Cardiac muscle cell (in vitro differentiated cells and primary cell): Measurements from ENCODE around the gene SLC46A2. TPM values are rescaled to one million over a fixed set of nuclear protein-coding genes. Genes with fewer than 3 reads are reported as not detected.
A peak's percentile ranks its signal among the peaks of the same experiment; 100 is the strongest.

Experiments
- DNase-seq, 2 donors: peaks; one replicate each; pipeline versions ENCODE4 v3.0.0 to v3.0.0-alpha.2; 2010 to 2017; ENCODE audit warnings: low read depth in 1 of 2, low spot score in 1 of 2
- H3K27ac ChIP-seq: fragments of 200-600 bp; sonication (generic); 2 replicates; pipeline ENCODE4 v1.5.1; 2016
- H3K27me3 ChIP-seq: fragments of 200-600 bp; sonication (generic); 2 replicates; pipeline ENCODE4 v1.6.0; 2016; ENCODE audit warnings: control low read depth
- H3K36me3 ChIP-seq: fragments of 200-600 bp; sonication (generic); 2 replicates; pipeline ENCODE4 v1.5.1; 2016; ENCODE audit warnings: control low read depth
- H3K4me1 ChIP-seq: fragments of 200-600 bp; sonication (generic); 2 replicates; pipeline ENCODE4 v1.8.1; 2017; ENCODE audit warnings: low read depth, mild to moderate bottlenecking, mixed run types
- H3K4me3 ChIP-seq: fragments of 200-600 bp; sonication (generic); 2 replicates; pipeline ENCODE4 v1.5.1; 2016; ENCODE audit warnings: mild to moderate bottlenecking
- H3K9me3 ChIP-seq: fragments of 200-600 bp; sonication (generic); 2 replicates; pipeline ENCODE4 v1.5.1; 2017; ENCODE audit warnings: low read depth, mild to moderate bottlenecking, control low read depth
- CTCF ChIP-seq: IDR thresholded peaks from 2 replicates; pipeline ENCODE4 v1.5.1; 2012; ENCODE audit warnings: low read depth, mild to moderate bottlenecking, low read length
- polyA plus RNA-seq: library from polyadenylated mRNA; unstranded; fragments of >200 nt; fragmentation: Nextera tagmentation; extraction: Ambion mirVana; gene quantifications from 2 replicates; pipeline ENCODE4 v1.2.1, GENCODE V29; 2016
- total RNA-seq: library from RNA; depleted of rRNA; stranded (reverse); fragments of >200 nt; gene quantifications from 2 replicates; pipeline ENCODE4 v1.2.3, GENCODE V29; 2016

SLC46A2 gene
- total and polyA plus RNA-seq, 2 experiments from 2014 or later: not detected

- Histone ChIP-seq H3K27me3 (no peaks in the 10 kb centered on the region), H3K4me1 (no peaks in the 10 kb centered on the region), H3K27ac (no peak overlapping the region), H3K36me3 (no peaks in the 10 kb centered on the region), H3K9me3 (no peaks in the 10 kb centered on the region), H3K4me3 (no peak overlapping the region)
- DNase-seq: no peak
- no peak for TF ChIP-seq CTCF
These were observed 36.6 kb downstream of the SLC46A2 start for GRCh38 chr9:112853882-112854585.

DNA sequence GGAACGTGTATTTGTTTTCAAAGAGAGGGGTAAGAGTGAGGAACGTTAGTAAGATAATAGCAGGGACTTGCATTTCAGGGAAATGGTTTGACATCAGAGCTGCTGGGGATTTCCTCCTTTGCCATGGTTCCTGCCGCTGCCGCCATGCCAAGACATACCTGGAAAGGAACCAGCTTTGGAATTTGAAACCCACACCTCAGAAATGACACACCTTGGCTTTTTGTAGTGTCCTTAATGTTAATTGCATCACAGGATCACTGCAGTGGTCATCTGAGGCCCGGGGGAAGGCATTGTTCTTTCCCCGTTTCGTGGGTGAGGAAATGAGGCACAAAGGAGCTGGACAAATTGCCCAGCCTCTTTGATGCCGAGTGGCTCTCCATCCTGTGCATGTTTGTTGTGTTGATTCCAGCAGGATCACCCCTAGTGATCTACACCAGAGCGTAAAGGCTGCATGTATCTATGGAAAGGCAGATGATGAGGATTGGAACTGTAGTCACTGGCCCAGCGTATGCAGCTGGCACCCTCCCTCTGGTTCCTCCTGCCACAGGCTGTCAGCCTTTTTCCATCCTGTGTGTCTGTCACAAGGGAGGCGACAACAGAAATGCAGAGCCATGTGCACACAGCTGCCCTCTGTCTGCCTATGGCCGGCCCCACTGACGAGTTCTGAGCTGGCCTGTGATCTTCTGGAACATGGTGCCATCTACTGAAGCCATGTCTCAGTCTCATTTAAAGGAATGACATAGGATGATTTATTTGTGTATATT lies 37.8 kb downstream of the SLC46A2 start:
- no peaks in the 10 kb centered on the region for H3K36me3 ChIP-seq
- no peaks in the 10 kb centered on the region for H3K4me1 ChIP-seq
- no peak for TF ChIP-seq CTCF
- no peaks in the 10 kb centered on the region for H3K27me3 ChIP-seq
- no peak overlapping the region for H3K27ac ChIP-seq
- DNase-seq: no peak
- no peaks in the 10 kb centered on the region for H3K9me3 ChIP-seq
- no peak overlapping the region for H3K4me3 ChIP-seq

GRCh38 chr9:112850840-112851239 lies 39.8 kb downstream of the SLC46A2 start:
- Histone ChIP-seq H3K27ac (no peak overlapping the region), H3K4me1 (no peaks in the 10 kb centered on the region), H3K27me3 (no peaks in the 10 kb centered on the region), H3K4me3 (no peak overlapping the region), H3K36me3 (no peaks in the 10 kb centered on the region), H3K9me3 (no peaks in the 10 kb centered on the region)
- no peak for TF ChIP-seq CTCF
- DNase-seq: no peak

- TF ChIP-seq CTCF: no peak
- no peak for DNase-seq
- no peaks in the 10 kb centered on the region for H3K9me3 ChIP-seq
- no peak overlapping the region for H3K27ac ChIP-seq
- no peak overlapping the region for H3K4me3 ChIP-seq
- H3K4me1 ChIP-seq: no peaks in the 10 kb centered on the region
- H3K36me3 ChIP-seq: no peaks in the 10 kb centered on the region
- H3K27me3 ChIP-seq: no peaks in the 10 kb centered on the region
These were observed 41.2 kb downstream of the SLC46A2 start for GRCh38 chr9:112849363-112849922.

DNA sequence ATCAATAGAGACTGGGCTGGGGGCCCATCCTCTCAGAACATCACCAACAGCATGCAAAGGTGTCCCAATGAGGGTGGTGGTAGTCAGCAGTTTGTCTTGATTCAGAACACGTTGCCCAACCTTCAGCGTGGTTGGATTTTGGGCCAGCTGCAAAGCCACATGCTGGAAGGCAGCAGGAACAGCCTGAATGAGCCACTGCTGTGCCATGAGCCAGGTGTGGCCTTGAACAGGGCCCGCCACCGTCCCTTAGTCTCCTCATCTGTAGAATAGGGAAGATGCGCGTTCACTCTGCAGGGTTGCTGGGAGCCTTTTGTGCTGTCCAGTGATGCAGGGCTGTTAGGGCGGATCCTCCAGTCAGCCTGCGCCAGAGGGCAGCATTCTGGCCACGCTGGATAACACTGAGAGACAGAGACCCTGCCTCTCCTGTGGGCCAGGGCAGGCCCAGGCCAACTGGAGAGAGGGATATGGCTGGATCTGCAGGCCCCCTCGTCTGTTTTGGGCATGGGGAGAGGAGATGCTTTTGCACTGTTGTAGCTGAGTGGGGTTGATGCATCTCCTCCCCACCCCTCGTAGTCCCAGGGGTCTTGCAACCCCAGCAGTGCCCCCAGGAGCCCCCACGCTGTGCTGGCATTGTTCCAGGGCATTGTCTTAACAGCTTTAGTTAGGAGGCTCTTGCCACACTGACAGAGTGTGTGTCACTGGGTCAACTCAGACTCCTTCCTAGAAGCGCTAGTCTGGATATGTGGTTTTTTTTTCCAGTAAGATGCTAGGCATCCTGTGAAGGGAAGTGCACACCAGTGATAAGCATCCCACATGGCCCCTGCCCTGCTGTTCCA lies 42.1 kb downstream of the SLC46A2 start:
- Histone ChIP-seq H3K9me3 (no peaks in the 10 kb centered on the region), H3K4me1 (no peaks in the 10 kb centered on the region), H3K27me3 (no peaks in the 10 kb centered on the region), H3K27ac (no peak overlapping the region), H3K4me3 (no peak overlapping the region), H3K36me3 (no peaks in the 10 kb centered on the region)
- DNase-seq: peak in 1 of 2 donors; percentile 45
- TF ChIP-seq CTCF: no peak
